ENCODE measurements around the gene KIF2C. TPM values are rescaled to one million over a fixed set of nuclear protein-coding genes. Genes with fewer than 3 reads are reported as not detected.

The KIF2C gene
- total RNA-seq, 1 experiment from 2014 or later, result 98.7 TPM

DNA sequence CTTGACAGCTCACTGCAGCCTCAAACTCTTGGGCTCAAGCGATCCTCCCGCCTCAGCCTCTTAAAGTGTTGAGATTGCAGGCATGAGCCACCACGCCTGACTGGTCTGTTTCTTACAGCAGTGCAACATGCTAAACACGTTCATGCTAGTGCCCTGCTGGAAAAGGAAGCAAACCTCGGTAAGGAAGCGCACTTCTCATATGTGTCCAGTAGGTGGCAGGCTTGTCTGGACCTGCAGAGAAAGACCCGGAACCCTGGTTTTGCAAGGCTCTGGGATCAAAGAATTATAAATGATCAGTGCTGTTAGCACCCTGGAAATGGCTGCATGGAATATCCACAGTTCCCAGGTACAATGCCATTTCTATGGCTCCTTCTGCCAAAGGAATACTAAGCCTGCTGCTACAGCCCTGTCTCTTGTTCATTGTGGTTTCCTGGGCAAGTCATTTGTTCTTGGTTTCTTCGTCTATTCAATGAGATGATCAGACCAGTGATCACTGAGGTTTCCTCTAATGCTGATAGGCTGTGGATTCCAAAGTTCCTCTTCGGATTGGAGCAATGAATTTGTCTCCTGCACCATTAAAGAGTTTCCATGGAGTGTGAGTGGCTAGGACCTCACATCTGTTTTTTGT lies 24.6 kb upstream of the KIF2C start:
- H3K79me2 ChIP-seq (ENCODE audit: low read length), result no peaks in the 10 kb centered on the region
- no peak overlapping the region for H3K27ac ChIP-seq (ENCODE audit: low read length)
- no peaks in the 10 kb centered on the region for H3K9me2 ChIP-seq (replicated peaks; ENCODE audit: low read length)
- H3K4me1 ChIP-seq (ENCODE audit: insufficient read depth, low read length), result peaks cover 11% of the 10 kb centered on the region
- TF ChIP-seq, protein P1, sequence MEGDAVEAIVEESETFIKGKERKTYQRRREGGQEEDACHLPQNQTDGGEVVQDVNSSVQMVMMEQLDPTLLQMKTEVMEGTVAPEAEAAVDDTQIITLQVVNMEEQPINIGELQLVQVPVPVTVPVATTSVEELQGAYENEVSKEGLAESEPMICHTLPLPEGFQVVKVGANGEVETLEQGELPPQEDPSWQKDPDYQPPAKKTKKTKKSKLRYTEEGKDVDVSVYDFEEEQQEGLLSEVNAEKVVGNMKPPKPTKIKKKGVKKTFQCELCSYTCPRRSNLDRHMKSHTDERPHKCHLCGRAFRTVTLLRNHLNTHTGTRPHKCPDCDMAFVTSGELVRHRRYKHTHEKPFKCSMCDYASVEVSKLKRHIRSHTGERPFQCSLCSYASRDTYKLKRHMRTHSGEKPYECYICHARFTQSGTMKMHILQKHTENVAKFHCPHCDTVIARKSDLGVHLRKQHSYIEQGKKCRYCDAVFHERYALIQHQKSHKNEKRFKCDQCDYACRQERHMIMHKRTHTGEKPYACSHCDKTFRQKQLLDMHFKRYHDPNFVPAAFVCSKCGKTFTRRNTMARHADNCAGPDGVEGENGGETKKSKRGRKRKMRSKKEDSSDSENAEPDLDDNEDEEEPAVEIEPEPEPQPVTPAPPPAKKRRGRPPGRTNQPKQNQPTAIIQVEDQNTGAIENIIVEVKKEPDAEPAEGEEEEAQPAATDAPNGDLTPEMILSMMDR (conservative IDR thresholded peaks at IDR 0.05; ENCODE audit: low read depth, low read length), result peak; percentile 90
- TF ChIP-seq EZH2 (IDR thresholded peaks at IDR 0.05; ENCODE audit: low read length, unreplicated experiment) (no peak), EZH2phosphoT487 (IDR thresholded peaks at IDR 0.05; ENCODE audit: borderline replicate concordance, low read length) (no peak)
- H3K4me2 ChIP-seq (ENCODE audit: low read length), result no peak overlapping the region
- H3K4me3 ChIP-seq (ENCODE audit: low read length), result no peak overlapping the region
- ChIA-PET CTCF (no interaction called here), POLR2A (ENCODE audit: unreplicated experiment) (no interaction called here)
- H3K27me3 ChIP-seq (ENCODE audit: low read length), result no peaks in the 10 kb centered on the region
- DNase-seq (peak; percentile 84), ATAC-seq (peak; percentile 63)
- BruUV-seq (replicated peaks), result no TSS peak
- H4K20me1 ChIP-seq (ENCODE audit: low read length), result no peaks in the 10 kb centered on the region
- no peaks in the 10 kb centered on the region for H3K9me3 ChIP-seq (ENCODE audit: low read length)
- H3F3A ChIP-seq (ENCODE audit: low read length, unreplicated experiment), result no peaks in the 10 kb centered on the region
- H3K36me3 ChIP-seq (ENCODE audit: low read depth, low read length), result no peaks in the 10 kb centered on the region
- peak overlapping the region; percentile 49 for H2AFZ ChIP-seq (ENCODE audit: low read length)
- intact Hi-C loops (cut with micrococcal nuclease), result no loop called here
- H3K9ac ChIP-seq (ENCODE audit: low read length), result no peak overlapping the region

DNA sequence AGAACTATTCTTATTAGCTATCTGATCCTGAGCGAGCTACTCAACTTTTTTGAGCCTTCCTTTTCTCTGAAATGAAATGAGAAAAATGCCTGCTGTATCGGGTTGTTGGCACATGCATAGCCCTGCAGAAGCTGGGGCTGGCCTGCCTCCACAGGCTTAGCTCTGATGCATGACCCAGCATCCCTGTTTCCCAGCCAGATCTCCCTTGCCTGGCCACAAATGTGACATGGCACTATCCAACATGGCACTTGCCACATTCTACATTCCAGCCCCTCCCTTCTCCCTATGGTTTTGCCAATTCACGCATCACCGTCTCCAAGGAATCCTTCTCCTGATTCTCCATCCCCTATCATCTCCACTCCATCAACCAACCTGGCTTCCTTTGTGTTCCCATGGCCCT lies 22.5 kb upstream of the KIF2C start:
- Histone ChIP-seq H3K27me3 (ENCODE audit: low read length) (no peaks in the 10 kb centered on the region), H3K9me3 (ENCODE audit: low read length) (no peaks in the 10 kb centered on the region), H3K9ac (ENCODE audit: low read length) (no peak overlapping the region), H3K27ac (ENCODE audit: low read length) (no peak overlapping the region), H3F3A (ENCODE audit: low read length, unreplicated experiment) (peaks cover 3% of the 10 kb centered on the region), H4K20me1 (ENCODE audit: low read length) (no peaks in the 10 kb centered on the region), H3K36me3 (ENCODE audit: low read depth, low read length) (no peaks in the 10 kb centered on the region), H2AFZ (ENCODE audit: low read length) (no peak overlapping the region), H3K4me1 (ENCODE audit: insufficient read depth, low read length) (peaks cover 11% of the 10 kb centered on the region), H3K4me3 (ENCODE audit: low read length) (no peak overlapping the region), H3K4me2 (ENCODE audit: low read length) (no peak overlapping the region), H3K79me2 (ENCODE audit: low read length) (no peaks in the 10 kb centered on the region), H3K9me2 (replicated peaks; ENCODE audit: low read length) (no peaks in the 10 kb centered on the region)
- ChIA-PET CTCF (interaction anchor here (0.8 kb wide), 1 partner anchor 170 kb away, joined by 3 read pairs; no protein-coding TSS in a partner anchor), POLR2A (ENCODE audit: unreplicated experiment) (interaction anchor here (0.7 kb wide), 1 partner anchor 45 kb away, joined by 3 read pairs; no protein-coding TSS in a partner anchor)
- no peak for DNase-seq
- BruUV-seq (replicated peaks), result no TSS peak
- ATAC-seq, result no peak
- TF ChIP-seq, protein P1 (conservative IDR thresholded peaks at IDR 0.05; ENCODE audit: low read depth, low read length), result no peak
- TF ChIP-seq EZH2phosphoT487 (IDR thresholded peaks at IDR 0.05; ENCODE audit: borderline replicate concordance, low read length) (no peak), EZH2 (IDR thresholded peaks at IDR 0.05; ENCODE audit: low read length, unreplicated experiment) (no peak)
- intact Hi-C loops (cut with micrococcal nuclease), result no loop called here

DNA sequence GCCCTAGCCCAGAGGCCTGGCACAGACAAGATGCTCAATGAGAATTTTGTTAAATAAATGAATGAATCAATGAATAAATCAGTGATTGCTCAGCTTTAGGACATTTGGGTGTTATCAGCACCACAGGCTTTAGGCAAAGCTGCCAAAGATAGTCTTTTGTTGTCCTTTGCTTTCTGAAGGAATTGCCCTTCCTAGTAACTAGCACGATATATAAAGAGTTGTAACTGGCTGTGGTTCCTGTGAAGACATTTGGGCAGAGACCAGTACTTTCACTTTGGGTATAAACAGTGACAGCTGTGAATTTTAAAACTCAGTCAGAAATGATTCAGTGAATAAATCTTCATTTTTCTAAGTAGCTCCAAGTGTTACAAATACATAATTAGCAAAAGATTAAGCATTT lies 22.0 kb upstream of the KIF2C start:
- CTCF ChIA-PET, result no interaction called here
- no peak for ATAC-seq

More for the DNA sequence above, 22.0 kb upstream of the KIF2C start:
- Histone ChIP-seq H3K9me3 (ENCODE audit: low read length) (no peaks in the 10 kb centered on the region), H3K27ac (ENCODE audit: low read length) (no peak overlapping the region), H3K4me1 (ENCODE audit: insufficient read depth, low read length) (peaks cover 11% of the 10 kb centered on the region), H3K4me3 (ENCODE audit: low read length) (no peak overlapping the region), H4K20me1 (ENCODE audit: low read length) (no peaks in the 10 kb centered on the region), H3K4me2 (ENCODE audit: low read length) (no peak overlapping the region), H3F3A (ENCODE audit: low read length, unreplicated experiment) (peaks cover 3% of the 10 kb centered on the region), H3K9ac (ENCODE audit: low read length) (no peak overlapping the region), H3K9me2 (replicated peaks; ENCODE audit: low read length) (no peaks in the 10 kb centered on the region), H2AFZ (ENCODE audit: low read length) (no peak overlapping the region), H3K36me3 (ENCODE audit: low read depth, low read length) (no peaks in the 10 kb centered on the region), H3K79me2 (ENCODE audit: low read length) (no peaks in the 10 kb centered on the region), H3K27me3 (ENCODE audit: low read length) (no peaks in the 10 kb centered on the region)
- TF ChIP-seq EZH2 (IDR thresholded peaks at IDR 0.05; ENCODE audit: low read length, unreplicated experiment) (no peak), EZH2phosphoT487 (IDR thresholded peaks at IDR 0.05; ENCODE audit: borderline replicate concordance, low read length) (no peak)
- TF ChIP-seq, protein P1 (conservative IDR thresholded peaks at IDR 0.05; ENCODE audit: low read depth, low read length), result no peak
- intact Hi-C loops (cut with micrococcal nuclease), result no loop called here
- no peak for DNase-seq
- BruUV-seq (replicated peaks), result no TSS peak
- POLR2A ChIA-PET (ENCODE audit: unreplicated experiment), result interaction anchor here (0.7 kb wide), 1 partner anchor 45 kb away, joined by 3 read pairs; no protein-coding TSS in a partner anchor
